ENCODE results near the gene DMAC2.
A peak's percentile ranks its signal among the peaks of the same experiment; 100 is the strongest.
"Not testable (repeated sequence)": the region's sequence is repeated elsewhere in the genome, so short reads cannot be mapped to it uniquely, and the experiment has no call there.

DMAC2 gene

GRCh38 chr19:41441321-41441945, 1.7 kb upstream of the DMAC2 start:
- Histone ChIP-seq H3K9me3 (ENCODE audit: control insufficient read depth, low read length) (no peaks in the 10 kb centered on the region), H3K27ac (ENCODE audit: low read depth, low read length, severe bottlenecking) (no peak overlapping the region), H3K4me1 (ENCODE audit: control insufficient read depth, insufficient read depth, low read length, poor library complexity, severe bottlenecking) (peaks cover 5% of the 10 kb centered on the region), H3K36me3 (ENCODE audit: control insufficient read depth, insufficient read depth, low read length) (peaks cover 14% of the 10 kb centered on the region), H3K4me3 (ENCODE audit: extremely low read depth, insufficient read depth, low read length, poor library complexity, severe bottlenecking) (no peak overlapping the region)
- 83 to 86% methylated on average over 7 to 11 of the region's 15 CpGs for WGBS, 2 experiments (ENCODE audit: insufficient coverage in 2 of 2)

GRCh38 chr19:41437944-41438574, 1.7 kb downstream of the DMAC2 start:
- WGBS, 2 experiments (ENCODE audit: insufficient coverage in 2 of 2), result 95 to 100% methylated on average over 2 of the region's 7 CpGs
- peaks cover 24% of the 10 kb centered on the region for H3K36me3 ChIP-seq (ENCODE audit: control insufficient read depth, insufficient read depth, low read length)
- peaks cover 6% of the 10 kb centered on the region for H3K4me1 ChIP-seq (ENCODE audit: control insufficient read depth, insufficient read depth, low read length, poor library complexity, severe bottlenecking)
- H3K27ac ChIP-seq (ENCODE audit: low read depth, low read length, severe bottlenecking), result no peak overlapping the region
- H3K9me3 ChIP-seq (ENCODE audit: control insufficient read depth, low read length), result no peaks in the 10 kb centered on the region
- no peak overlapping the region for H3K4me3 ChIP-seq (ENCODE audit: extremely low read depth, insufficient read depth, low read length, poor library complexity, severe bottlenecking)

GRCh38 chr19:41436674-41436951, 3.1 kb downstream of the DMAC2 start:
- H3K9me3 ChIP-seq (ENCODE audit: control insufficient read depth, low read length), result no peaks in the 10 kb centered on the region
- H3K4me3 ChIP-seq (ENCODE audit: extremely low read depth, insufficient read depth, low read length, poor library complexity, severe bottlenecking), result no peak overlapping the region
- peaks cover 8% of the 10 kb centered on the region for H3K4me1 ChIP-seq (ENCODE audit: control insufficient read depth, insufficient read depth, low read length, poor library complexity, severe bottlenecking)
- H3K27ac ChIP-seq (ENCODE audit: low read depth, low read length, severe bottlenecking), result no peak overlapping the region
- peaks cover 38% of the 10 kb centered on the region for H3K36me3 ChIP-seq (ENCODE audit: control insufficient read depth, insufficient read depth, low read length)

GRCh38 chr19:41435936-41436673, 3.6 kb downstream of the DMAC2 start:
- Histone ChIP-seq H3K27ac (ENCODE audit: low read depth, low read length, severe bottlenecking) (no peak overlapping the region), H3K36me3 (ENCODE audit: control insufficient read depth, insufficient read depth, low read length) (peaks cover 40% of the 10 kb centered on the region), H3K4me1 (ENCODE audit: control insufficient read depth, insufficient read depth, low read length, poor library complexity, severe bottlenecking) (peaks cover 8% of the 10 kb centered on the region), H3K9me3 (ENCODE audit: control insufficient read depth, low read length) (no peaks in the 10 kb centered on the region), H3K4me3 (ENCODE audit: extremely low read depth, insufficient read depth, low read length, poor library complexity, severe bottlenecking) (no peak overlapping the region)
- 94 to 97% methylated on average over 18 of the region's 19 CpGs for WGBS, 2 experiments (ENCODE audit: insufficient coverage in 2 of 2)

GRCh38 chr19:41435376-41435775, 4.3 kb downstream of the DMAC2 start:
- 95 to 96% methylated on average over 10 to 11 of the region's 11 CpGs for WGBS, 2 experiments (ENCODE audit: insufficient coverage in 2 of 2)
- H3K9me3 ChIP-seq (ENCODE audit: control insufficient read depth, low read length); H3K4me3 ChIP-seq (ENCODE audit: extremely low read depth, insufficient read depth, low read length, poor library complexity, severe bottlenecking); H3K27ac ChIP-seq (ENCODE audit: low read depth, low read length, severe bottlenecking): not testable (repeated sequence)
- Histone ChIP-seq H3K4me1 (ENCODE audit: control insufficient read depth, insufficient read depth, low read length, poor library complexity, severe bottlenecking) (peaks cover 12% of the 10 kb centered on the region), H3K36me3 (ENCODE audit: control insufficient read depth, insufficient read depth, low read length) (peaks cover 44% of the 10 kb centered on the region)

GRCh38 chr19:41434450-41434849, 5.3 kb downstream of the DMAC2 start:
- H3K27ac ChIP-seq (ENCODE audit: low read depth, low read length, severe bottlenecking), result no peak overlapping the region
- peaks cover 45% of the 10 kb centered on the region for H3K36me3 ChIP-seq (ENCODE audit: control insufficient read depth, insufficient read depth, low read length)
- H3K9me3 ChIP-seq (ENCODE audit: control insufficient read depth, low read length), result no peaks in the 10 kb centered on the region
- H3K4me3 ChIP-seq (ENCODE audit: extremely low read depth, insufficient read depth, low read length, poor library complexity, severe bottlenecking), result no peak overlapping the region
- WGBS, 2 experiments (ENCODE audit: insufficient coverage in 2 of 2), result 92 to 98% methylated on average over 4 to 5 of the region's 5 CpGs
- peaks cover 12% of the 10 kb centered on the region for H3K4me1 ChIP-seq (ENCODE audit: control insufficient read depth, insufficient read depth, low read length, poor library complexity, severe bottlenecking)

- H3K36me3 ChIP-seq (ENCODE audit: control insufficient read depth, insufficient read depth, low read length), result peaks cover 55% of the 10 kb centered on the region
- no peak overlapping the region for H3K4me3 ChIP-seq (ENCODE audit: extremely low read depth, insufficient read depth, low read length, poor library complexity, severe bottlenecking)
- H3K27ac ChIP-seq (ENCODE audit: low read depth, low read length, severe bottlenecking), result peak overlapping the region; percentile 41
- 92 to 97% methylated on average over 17 to 18 of the region's 18 CpGs for WGBS, 2 experiments (ENCODE audit: insufficient coverage in 2 of 2)
- H3K9me3 ChIP-seq (ENCODE audit: control insufficient read depth, low read length), result no peaks in the 10 kb centered on the region
- H3K4me1 ChIP-seq (ENCODE audit: control insufficient read depth, insufficient read depth, low read length, poor library complexity, severe bottlenecking), result peaks cover 14% of the 10 kb centered on the region
These were observed 6.5 kb downstream of the DMAC2 start for GRCh38 chr19:41433171-41433570.

GRCh38 chr19:41431426-41432386, 8.0 kb downstream of the DMAC2 start:
- H3K36me3 ChIP-seq (ENCODE audit: control insufficient read depth, insufficient read depth, low read length), result peaks cover 45% of the 10 kb centered on the region
- peaks cover 25% of the 10 kb centered on the region for H3K4me1 ChIP-seq (ENCODE audit: control insufficient read depth, insufficient read depth, low read length, poor library complexity, severe bottlenecking)
- no peak overlapping the region for H3K4me3 ChIP-seq (ENCODE audit: extremely low read depth, insufficient read depth, low read length, poor library complexity, severe bottlenecking)
- WGBS, 2 experiments (ENCODE audit: insufficient coverage in 2 of 2), result 84 to 90% methylated on average over 18 to 21 of the region's 23 CpGs
- H3K9me3 ChIP-seq (ENCODE audit: control insufficient read depth, low read length), result no peaks in the 10 kb centered on the region
- H3K27ac ChIP-seq (ENCODE audit: low read depth, low read length, severe bottlenecking), result peak overlapping the region; percentile 36

- 86 to 100% methylated on average over 3 to 6 of the region's 6 CpGs for WGBS, 2 experiments (ENCODE audit: insufficient coverage in 2 of 2)
- Histone ChIP-seq H3K36me3 (ENCODE audit: control insufficient read depth, insufficient read depth, low read length) (peaks cover 37% of the 10 kb centered on the region), H3K27ac (ENCODE audit: low read depth, low read length, severe bottlenecking) (no peak overlapping the region), H3K4me1 (ENCODE audit: control insufficient read depth, insufficient read depth, low read length, poor library complexity, severe bottlenecking) (peaks cover 29% of the 10 kb centered on the region), H3K9me3 (ENCODE audit: control insufficient read depth, low read length) (no peaks in the 10 kb centered on the region), H3K4me3 (ENCODE audit: extremely low read depth, insufficient read depth, low read length, poor library complexity, severe bottlenecking) (no peak overlapping the region)
These were observed 8.8 kb downstream of the DMAC2 start for GRCh38 chr19:41430922-41431321.

- H3K36me3 ChIP-seq (ENCODE audit: control insufficient read depth, insufficient read depth, low read length), result peaks cover 49% of the 10 kb centered on the region
- H3K27ac ChIP-seq (ENCODE audit: low read depth, low read length, severe bottlenecking), result no peak overlapping the region
- 80% methylated on average over 1 of the region's 1 CpG; no CpG with 5 or more reads in 1 of the 2 experiments for WGBS, 2 experiments (ENCODE audit: insufficient coverage in 2 of 2)
- H3K4me1 ChIP-seq (ENCODE audit: control insufficient read depth, insufficient read depth, low read length, poor library complexity, severe bottlenecking), result peaks cover 29% of the 10 kb centered on the region
- H3K9me3 ChIP-seq (ENCODE audit: control insufficient read depth, low read length), result no peaks in the 10 kb centered on the region
- H3K4me3 ChIP-seq (ENCODE audit: extremely low read depth, insufficient read depth, low read length, poor library complexity, severe bottlenecking), result no peak overlapping the region
These were observed 11.2 kb downstream of the DMAC2 start for GRCh38 chr19:41428481-41428859.

Measured in mesodermal cell (in vitro differentiated cells).